Endothelial cell of umbilical vein (primary cell): ENCODE results near the gene CLEC16A. TPM values are rescaled to one million over a fixed set of nuclear protein-coding genes. Genes with fewer than 3 reads are reported as not detected.

Experiments
- BruUV-seq: library from RNA; stranded (reverse); fragments of 400-500 nt; replicated peaks from 2 replicates; lab custom pipeline; 2021; lab: Mats Ljungman, UMichigan
- CTCF ChIA-PET: fragments of 300-600, 350-600 bp; sonication (Branson Sonifier 250); formaldehyde crosslinking; loops from one replicate; lab custom pipeline; 2021; ENCODE audit warnings: antibody characterized with exemption, inconsistent platforms; lab: Charles Lee
- POLR2A ChIA-PET: fragments of 300-600, 350-600 bp; sonication (Branson Sonifier 250); formaldehyde crosslinking; loops from one replicate; lab custom pipeline; 2021; ENCODE audit warnings: antibody characterized with exemption, inconsistent platforms; lab: Charles Lee
- DNase-seq: peaks from one replicate; pipeline ENCODE4 v3.0.0-alpha.2; 2011; ENCODE audit warnings: low read depth, low spot score
- FAIRE-seq: peaks from 2 replicates; lab custom pipeline; 2011; peaks lifted over from hg19 to GRCh38; lab: Jason Lieb, UNC
- H2AFZ ChIP-seq: 2 replicates; pipeline ENCODE4 v1.6.0; 2012; ENCODE audit warnings: low read depth, low read length, control low read depth, inconsistent platforms
- H3K27ac ChIP-seq: 2 replicates; pipeline ENCODE4 v1.5.1; 2011; ENCODE audit warnings: low read depth, mild to moderate bottlenecking, control low read depth, low read length, moderate library complexity; ENCODE audit not compliant: insufficient read depth
- H3K27me3 ChIP-seq, 2 experiments: 2 replicates each; pipeline versions ENCODE4 v1.6.0 to v1.6.1; 2011; ENCODE audit warnings: low read length in 2 of 2, mixed read lengths in 1 of 2; ENCODE audit not compliant: control insufficient read depth in 2 of 2, insufficient read depth in 2 of 2
- H3K36me3 ChIP-seq, 2 experiments: 2 replicates in 1 of 2; 3 replicates in 1 of 2; pipeline ENCODE4 v1.5.1; 2011; ENCODE audit warnings: low read length in 2 of 2, mild to moderate bottlenecking in 1 of 2, moderate library complexity in 1 of 2; ENCODE audit not compliant: control insufficient read depth in 2 of 2, insufficient read depth in 2 of 2; ENCODE audit errors: extremely low read depth in 1 of 2
- H3K4me1 ChIP-seq: 3 replicates; pipeline ENCODE4 v1.5.1; 2011; ENCODE audit warnings: mild to moderate bottlenecking, low read length; ENCODE audit not compliant: control insufficient read depth, insufficient read depth; ENCODE audit errors: extremely low read depth
- H3K4me2 ChIP-seq: 2 replicates; pipeline ENCODE4 v1.6.1; 2011; ENCODE audit warnings: low read length, control low read depth, mixed read lengths; ENCODE audit not compliant: insufficient read depth
- H3K4me3 ChIP-seq, 3 experiments: fragments of 200-600 bp in 1 of 3; sonication (generic), shearing (Covaris generic) in 1 of 3; replicated peaks in 1 of 3; 2 replicates each; pipeline ENCODE4 v1.5.1; 2011 to 2016; ENCODE audit warnings: control low read depth in 3 of 3, low read length in 3 of 3, mild to moderate bottlenecking in 2 of 3, inconsistent platforms in 1 of 3, low read depth in 1 of 3, moderate library complexity in 1 of 3; ENCODE audit not compliant: insufficient read depth in 1 of 3
- H3K79me2 ChIP-seq: 2 replicates; pipeline ENCODE4 v1.6.0; 2012; ENCODE audit warnings: low read length, inconsistent platforms; ENCODE audit not compliant: control insufficient read depth, insufficient read depth
- H3K9ac ChIP-seq: replicated peaks from 2 replicates; pipeline ENCODE3; 2011; ENCODE audit warnings: low read length, control low read depth; ENCODE audit not compliant: insufficient read depth; ENCODE audit errors: extremely low read depth
- H3K9me1 ChIP-seq: replicated peaks from 3 replicates; pipeline ENCODE4 v1.6.0; 2011; ENCODE audit warnings: mild to moderate bottlenecking, low read length; ENCODE audit not compliant: control insufficient read depth, insufficient read depth; ENCODE audit errors: extremely low read depth
- H3K9me3 ChIP-seq: replicated peaks from 2 replicates; pipeline ENCODE4 v1.5.1; 2012; ENCODE audit warnings: low read length, inconsistent platforms; ENCODE audit not compliant: control insufficient read depth, insufficient read depth
- H4K20me1 ChIP-seq: replicated peaks from 2 replicates; pipeline ENCODE3; 2011; ENCODE audit warnings: mild to moderate bottlenecking, low read length; ENCODE audit not compliant: control insufficient read depth, insufficient read depth; ENCODE audit errors: extremely low read depth
- CTCF ChIP-seq, 2 donors: IDR thresholded peaks; 1 replicate in 1 of 2; 2 replicates in 1 of 2; pipeline ENCODE4 v1.5.1; 2011; ENCODE audit warnings: low read length in 2 of 2, mild to moderate bottlenecking in 2 of 2, moderate library complexity in 2 of 2, control low read depth in 1 of 2, inconsistent platforms in 1 of 2, low read depth in 1 of 2; ENCODE audit not compliant: insufficient read depth in 1 of 2; ENCODE audit errors: extremely low read depth in 1 of 2
- EZH2 ChIP-seq: IDR thresholded peaks from 2 replicates; pipeline ENCODE4 v1.6.1; 2012; ENCODE audit warnings: borderline replicate concordance, low read depth, mild to moderate bottlenecking, moderate library complexity, low read length, inconsistent platforms; ENCODE audit not compliant: severe bottlenecking
- FOS ChIP-seq: IDR thresholded peaks from 2 replicates; pipeline ENCODE4 v1.6.1; 2011; ENCODE audit warnings: mild to moderate bottlenecking, low read length, moderate library complexity, borderline replicate concordance; ENCODE audit not compliant: insufficient read depth
- GATA2 ChIP-seq: IDR thresholded peaks from 2 replicates; pipeline ENCODE4 v1.7.0; 2011; ENCODE audit warnings: low read depth, mild to moderate bottlenecking, moderate library complexity, mixed read lengths, low read length; ENCODE audit not compliant: insufficient read length, insufficient read depth
- MYC ChIP-seq: IDR thresholded peaks from one replicate; pipeline ENCODE4 v1.6.1; 2011; ENCODE audit warnings: mild to moderate bottlenecking, low read depth, low read length
- POLR2A ChIP-seq: IDR thresholded peaks from 2 replicates; pipeline ENCODE4 v1.6.1; 2012; ENCODE audit warnings: low read depth, mild to moderate bottlenecking, control low read depth, low read length
- dilution Hi-C: fragments of 300-500 bp; cut with MboI; formaldehyde crosslinking; loops from one replicate; pipeline ENCODE4 v1.15.0; 2019; ENCODE audit warnings: low sequenced_read_pairs; ENCODE audit not compliant: extremely low pct_ligation_motif_present
- intact Hi-C: fragments of 100-400 bp; cut with micrococcal nuclease; formaldehyde crosslinking; loops from one replicate; pipeline ENCODE4 v1.10.0; 2022
- polyA plus RNA-seq, 4 experiments: library from polyadenylated mRNA; depleted of rRNA in 3 of 4; stranded (reverse) in 3 of 4; unstranded in 1 of 4; fragments of >200 nt; gene quantifications; 2 replicates each; pipeline versions ENCODE4 v1.2.1 to v1.2.3, GENCODE V29; 2011 to 2012; ENCODE audit warnings: missing spikeins in 1 of 4
- total RNA-seq: library from RNA; stranded (reverse); gene quantifications from 2 replicates; pipeline ENCODE4 v1.2.3, GENCODE V29; 2021

Gene CLEC16A
- total and polyA plus RNA-seq, 2 donors (not counting 3 experiments of a cell fraction or from before 2014, with no cell fraction given), result 11.4 to 23.3 TPM

- no peak for DNase-seq
- no peak for FAIRE-seq
- TF ChIP-seq EZH2 (no peak), POLR2A (no peak), FOS (no peak), GATA2 (no peak), MYC (no peak), CTCF (IDR thresholded peaks at IDR 0.05; ENCODE audit: extremely low read depth in 1 of 2, insufficient read depth in 1 of 2, low read depth in 1 of 2, low read length in 2 of 2) (no peak)
- Histone ChIP-seq H3K4me1 (no peaks in the 10 kb centered on the region), H3K9me1 (no peaks in the 10 kb centered on the region), H3K27ac (no peak overlapping the region), H3K4me3 (no peak overlapping the region), H3K27me3 (no peaks in the 10 kb centered on the region), H3K9ac (no peak overlapping the region), H3K9me3 (no peaks in the 10 kb centered on the region), H3K79me2 (no peaks in the 10 kb centered on the region), H3K36me3 (peaks cover 0 to 10% of the 10 kb centered on the region in 2 experiments), H3K4me2 (no peak overlapping the region), H2AFZ (no peak overlapping the region), H4K20me1 (no peaks in the 10 kb centered on the region)
- intact Hi-C loops, result no loop called here
- BruUV-seq, result no TSS peak
- ChIA-PET CTCF (interaction anchor here (1.3 kb wide), 1 partner anchor 88 kb away, joined by 6 read pairs; the partner anchor contains the start of gene SOCS1), POLR2A (no interaction called here)
- dilution Hi-C loops, result no loop called here
Observed at GRCh38 chr16:11167581-11167980, 223.2 kb downstream of the CLEC16A start.
